HCT116 (cell line): Measurements from ENCODE around the gene TMEM235. TPM values are rescaled to one million over a fixed set of nuclear protein-coding genes. Genes with fewer than 3 reads are reported as not detected.

Experiments used
- ATAC-seq: fragments of 200-7000 bp; cut with Tn5 transposase; 2 replicates; pipeline ENCODE4 v1.9.1; 2020; ENCODE audit warnings: mild to moderate bottlenecking, moderate library complexity
- BruUV-seq: library from RNA; stranded (reverse); fragments of 400-500 nt; replicated peaks from 2 replicates; lab custom pipeline; 2021; lab: Mats Ljungman, UMichigan
- CTCF ChIA-PET: fragments of 300-600 bp; sonication (Branson Sonifier 250); formaldehyde crosslinking; loops from one replicate; lab custom pipeline; 2021; ENCODE audit warnings: antibody characterized with exemption; lab: Charles Lee
- POLR2A ChIA-PET: fragments of 300-600, 350-600 bp; sonication (Branson Sonifier 250); formaldehyde crosslinking; loops from one replicate; lab custom pipeline; 2021; ENCODE audit warnings: antibody characterized with exemption; lab: Charles Lee
- RAD21 ChIA-PET, 2 experiments: fragments of 300-600 bp; sonication (Branson Sonifier 250); formaldehyde crosslinking; loops; one replicate each; lab custom pipeline; 2023; ENCODE audit warnings: low total read pairs in 2 of 2; ENCODE audit not compliant: uncharacterized antibody in 2 of 2, unreplicated experiment in 2 of 2, low non-redundant PET in 1 of 2; lab: Charles Lee
- DNase-seq: peaks from one replicate; pipeline ENCODE4 v3.0.0-alpha.2; 2010; ENCODE audit warnings: low read depth, low spot score
- H2AFZ ChIP-seq: fragments of 200-600 bp; shearing (Covaris generic), sonication (generic); 2 replicates; pipeline ENCODE4 v1.6.1; 2017; ENCODE audit warnings: low read depth, mixed run types, mixed read lengths, antibody characterized with exemption, low read length; ENCODE audit not compliant: poor library complexity, severe bottlenecking
- H3K27ac ChIP-seq: 2 replicates; pipeline ENCODE4 v1.5.1; 2012; ENCODE audit warnings: low read depth, low read length
- H3K27me3 ChIP-seq: fragments of 200-600 bp; sonication (generic); 2 replicates; pipeline ENCODE4 v1.6.1; 2016; ENCODE audit warnings: mixed run types, low read length, mixed read lengths; ENCODE audit not compliant: insufficient read depth
- H3K36me3 ChIP-seq, 2 experiments: fragments of 200-500 bp in 1 of 2; fragments of 200-600 bp in 1 of 2; sonication (Bioruptor generic) in 1 of 2; sonication (generic) in 1 of 2; 2 replicates each; pipeline versions ENCODE4 v1.5.1 to v1.6.1; 2014 to 2016; ENCODE audit warnings: low read length in 2 of 2, inconsistent platforms in 1 of 2, mixed read lengths in 1 of 2, mixed run types in 1 of 2; ENCODE audit not compliant: insufficient read depth in 2 of 2, control insufficient read depth in 1 of 2
- H3K4me1 ChIP-seq, 2 experiments: fragments of 200-600 bp in 1 of 2; sonication (generic) in 1 of 2; 2 replicates each; pipeline versions ENCODE4 v1.5.1 to v1.6.1; 2012 to 2017; ENCODE audit warnings: low read length in 2 of 2, inconsistent platforms in 1 of 2, mild to moderate bottlenecking in 1 of 2, mixed read lengths in 1 of 2, mixed run types in 1 of 2, moderate library complexity in 1 of 2; ENCODE audit not compliant: insufficient read depth in 2 of 2, control insufficient read depth in 1 of 2
- H3K4me2 ChIP-seq: fragments of 200-600 bp; sonication (generic); 2 replicates; pipeline ENCODE4 v1.6.1; 2017; ENCODE audit warnings: mixed run types, low read length, mixed read lengths
- H3K4me3 ChIP-seq, 2 experiments: fragments of 200-600 bp in 1 of 2; sonication (generic) in 1 of 2; replicated peaks in 1 of 2; 2 replicates each; pipeline ENCODE4 v1.5.1; 2011 to 2016; ENCODE audit warnings: low read length in 2 of 2, control low read depth in 1 of 2, low read depth in 1 of 2, mild to moderate bottlenecking in 1 of 2, mixed read lengths in 1 of 2, mixed run types in 1 of 2
- H3K79me2 ChIP-seq: fragments of 200-600 bp; sonication (generic); 2 replicates; pipeline ENCODE4 v1.6.1; 2017; ENCODE audit warnings: mild to moderate bottlenecking, mixed run types, low read length, moderate library complexity, mixed read lengths; ENCODE audit not compliant: insufficient read depth
- H3K9ac ChIP-seq: fragments of 200-600 bp; sonication (generic); 2 replicates; pipeline ENCODE4 v1.6.1; 2016; ENCODE audit warnings: low read length, mixed read lengths
- H3K9me2 ChIP-seq: fragments of 200-600 bp; sonication (generic), shearing (Covaris generic); 2 replicates; pipeline ENCODE4 v1.6.1; 2017; ENCODE audit warnings: mixed run types, mild to moderate bottlenecking, moderate library complexity; ENCODE audit not compliant: insufficient read depth
- H3K9me3 ChIP-seq, 2 experiments: fragments of 200-500 bp in 1 of 2; fragments of 200-600 bp in 1 of 2; sonication (Bioruptor generic) in 1 of 2; sonication (generic) in 1 of 2; 2 replicates each; pipeline ENCODE4 v1.6.1; 2014 to 2017; ENCODE audit warnings: low read length in 2 of 2, mixed read lengths in 2 of 2, inconsistent platforms in 1 of 2, low read depth in 1 of 2, mild to moderate bottlenecking in 1 of 2, mixed run types in 1 of 2, moderate library complexity in 1 of 2; ENCODE audit not compliant: control insufficient read depth in 1 of 2, insufficient read depth in 1 of 2
- H4K20me1 ChIP-seq: fragments of 200-600 bp; sonication (generic), shearing (Covaris generic); 2 replicates; pipeline ENCODE4 v1.6.1; 2017; ENCODE audit warnings: mixed run types, mild to moderate bottlenecking, moderate library complexity; ENCODE audit not compliant: insufficient read depth
- CEBPB ChIP-seq: IDR thresholded peaks from 2 replicates; pipeline ENCODE4 v1.6.1; 2012; ENCODE audit warnings: low read depth
- EGR1 ChIP-seq: IDR thresholded peaks from 2 replicates; pipeline ENCODE4 v1.6.1; 2012; ENCODE audit warnings: low read depth
- FOSL1 ChIP-seq: IDR thresholded peaks from 2 replicates; pipeline ENCODE4 v1.6.1; 2012; ENCODE audit warnings: low read depth
- JUND ChIP-seq: IDR thresholded peaks from 2 replicates; pipeline ENCODE4 v1.6.1; 2012
- MAX ChIP-seq: IDR thresholded peaks from 2 replicates; pipeline ENCODE4 v1.6.1; 2012
- POLR2A ChIP-seq: IDR thresholded peaks from 2 replicates; pipeline ENCODE4 v1.7.0; 2011; ENCODE audit warnings: borderline replicate concordance; ENCODE audit not compliant: insufficient read depth, insufficient read length; ENCODE audit errors: extremely low read depth
- POLR2AphosphoS5 ChIP-seq: IDR thresholded peaks from 2 replicates; pipeline ENCODE4 v1.6.1; 2011; ENCODE audit warnings: mild to moderate bottlenecking, low read depth, low read length, moderate library complexity
- SIN3A ChIP-seq: IDR thresholded peaks from 2 replicates; pipeline ENCODE4 v1.6.1; 2012; ENCODE audit warnings: low read depth
- TCF7L2 ChIP-seq: IDR thresholded peaks from 2 replicates; pipeline ENCODE4 v1.7.0; 2011; ENCODE audit warnings: borderline replicate concordance, inconsistent platforms; ENCODE audit not compliant: insufficient read depth, insufficient read length; ENCODE audit errors: extremely low read depth
- ZBTB33 ChIP-seq: IDR thresholded peaks from 2 replicates; pipeline ENCODE4 v1.6.1; 2011; ENCODE audit warnings: mild to moderate bottlenecking, low read length, moderate library complexity; ENCODE audit not compliant: insufficient replicate concordance; ENCODE audit errors: extremely low read depth
- intact Hi-C: fragments of 100-400 bp; cut with micrococcal nuclease; formaldehyde crosslinking; loops from 2 replicates; pipeline ENCODE4 v1.10.0; 2022
- total RNA-seq: library from RNA; stranded (reverse); gene quantifications from one replicate; pipeline ENCODE4 v1.2.1, GENCODE V29; 2021; ENCODE audit not compliant: unreplicated experiment
- TF ChIP-seq, protein P1 (sequence below), 3 experiments: fragments of 200-600 bp in 1 of 3; sonication (generic) in 1 of 3; IDR thresholded peaks in 2 of 3; conservative IDR thresholded peaks in 1 of 3; 2 replicates each; pipeline ENCODE4 v1.5.1; 2012 to 2017; ENCODE audit warnings: low read depth in 2 of 3, low read length in 2 of 3, antibody characterized with exemption in 1 of 3, borderline replicate concordance in 1 of 3, control low read depth in 1 of 3, mild to moderate bottlenecking in 1 of 3, mixed read lengths in 1 of 3, mixed run types in 1 of 3, moderate library complexity in 1 of 3; ENCODE audit not compliant: insufficient read depth in 1 of 3
- TF ChIP-seq, protein P2 (sequence below): IDR thresholded peaks from 2 replicates; pipeline ENCODE4 v1.6.1; 2012; ENCODE audit warnings: low read depth

The TMEM235 gene
- total RNA-seq, 1 experiment from 2014 or later: not detected

DNA sequence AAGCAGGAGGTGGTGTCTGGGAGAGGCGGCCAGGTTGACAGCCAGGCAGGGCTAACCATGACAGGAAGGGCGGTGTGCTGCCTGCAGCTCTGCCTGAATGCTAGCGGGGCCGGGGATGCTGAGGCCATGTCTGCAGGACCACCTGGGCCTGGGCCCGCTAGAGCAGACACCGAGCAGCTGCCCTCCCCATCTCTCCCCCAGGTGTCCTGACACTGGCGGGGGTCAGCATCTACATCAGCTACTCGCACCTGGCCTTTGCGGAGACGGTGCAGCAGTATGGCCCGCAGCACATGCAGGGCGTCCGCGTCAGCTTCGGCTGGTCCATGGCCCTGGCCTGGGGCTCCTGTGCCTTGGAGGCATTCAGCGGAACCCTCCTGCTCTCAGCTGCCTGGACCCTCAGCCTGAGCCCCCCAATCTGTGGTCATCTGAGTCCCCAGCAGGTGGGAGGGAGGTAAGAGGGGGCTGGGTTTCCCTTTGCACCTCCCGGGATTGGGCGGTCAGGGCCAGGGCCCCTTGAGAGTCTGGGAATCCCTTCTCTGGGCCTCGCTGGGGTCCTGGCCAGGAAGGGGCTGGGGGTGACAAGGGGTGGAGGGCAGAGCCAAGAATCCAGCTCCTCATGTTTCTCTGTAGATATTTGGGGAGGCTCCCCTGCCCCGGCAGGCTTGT, 7.5 kb downstream of the TMEM235 start (continued):
- no peak for TF ChIP-seq TCF7L2

GRCh38 chr17:78239489-78239931, 8.1 kb downstream of the TMEM235 start:
- POLR2A ChIA-PET: no interaction called here
- no peaks in the 10 kb centered on the region for H3K27me3 ChIP-seq
- RAD21 ChIA-PET: no interaction called here
- no peaks in the 10 kb centered on the region for H3K79me2 ChIP-seq
- peaks cover 0 to 9% of the 10 kb centered on the region in 2 experiments; a peak in 1 of 4 replicates for H3K4me1 ChIP-seq
- no peaks in the 10 kb centered on the region for H4K20me1 ChIP-seq
- no peak overlapping the region for H3K27ac ChIP-seq
- H3K4me2 ChIP-seq: no peak overlapping the region
- intact Hi-C loops: no loop called here
- no peak overlapping the region for H3K9ac ChIP-seq
- H3K36me3 ChIP-seq: no peaks in the 10 kb centered on the region
- no peaks in the 10 kb centered on the region for H3K9me2 ChIP-seq
- TF ChIP-seq POLR2AphosphoS5: no peak
- TF ChIP-seq MAX: no peak
- no peak for TF ChIP-seq EGR1
- TF ChIP-seq TCF7L2: no peak
- TF ChIP-seq CEBPB: no peak
- TF ChIP-seq, protein P1, sequence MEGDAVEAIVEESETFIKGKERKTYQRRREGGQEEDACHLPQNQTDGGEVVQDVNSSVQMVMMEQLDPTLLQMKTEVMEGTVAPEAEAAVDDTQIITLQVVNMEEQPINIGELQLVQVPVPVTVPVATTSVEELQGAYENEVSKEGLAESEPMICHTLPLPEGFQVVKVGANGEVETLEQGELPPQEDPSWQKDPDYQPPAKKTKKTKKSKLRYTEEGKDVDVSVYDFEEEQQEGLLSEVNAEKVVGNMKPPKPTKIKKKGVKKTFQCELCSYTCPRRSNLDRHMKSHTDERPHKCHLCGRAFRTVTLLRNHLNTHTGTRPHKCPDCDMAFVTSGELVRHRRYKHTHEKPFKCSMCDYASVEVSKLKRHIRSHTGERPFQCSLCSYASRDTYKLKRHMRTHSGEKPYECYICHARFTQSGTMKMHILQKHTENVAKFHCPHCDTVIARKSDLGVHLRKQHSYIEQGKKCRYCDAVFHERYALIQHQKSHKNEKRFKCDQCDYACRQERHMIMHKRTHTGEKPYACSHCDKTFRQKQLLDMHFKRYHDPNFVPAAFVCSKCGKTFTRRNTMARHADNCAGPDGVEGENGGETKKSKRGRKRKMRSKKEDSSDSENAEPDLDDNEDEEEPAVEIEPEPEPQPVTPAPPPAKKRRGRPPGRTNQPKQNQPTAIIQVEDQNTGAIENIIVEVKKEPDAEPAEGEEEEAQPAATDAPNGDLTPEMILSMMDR (IDR thresholded peaks at IDR 0.05 in 2 of 3, conservative IDR thresholded peaks at IDR 0.05 in 1 of 3; ENCODE audit: borderline replicate concordance in 1 of 3, insufficient read depth in 1 of 3, low read depth in 2 of 3, low read length in 2 of 3): no peak
- TF ChIP-seq ZBTB33: no peak
- no peak for TF ChIP-seq SIN3A
- no peak for TF ChIP-seq JUND
- TF ChIP-seq, protein P2, sequence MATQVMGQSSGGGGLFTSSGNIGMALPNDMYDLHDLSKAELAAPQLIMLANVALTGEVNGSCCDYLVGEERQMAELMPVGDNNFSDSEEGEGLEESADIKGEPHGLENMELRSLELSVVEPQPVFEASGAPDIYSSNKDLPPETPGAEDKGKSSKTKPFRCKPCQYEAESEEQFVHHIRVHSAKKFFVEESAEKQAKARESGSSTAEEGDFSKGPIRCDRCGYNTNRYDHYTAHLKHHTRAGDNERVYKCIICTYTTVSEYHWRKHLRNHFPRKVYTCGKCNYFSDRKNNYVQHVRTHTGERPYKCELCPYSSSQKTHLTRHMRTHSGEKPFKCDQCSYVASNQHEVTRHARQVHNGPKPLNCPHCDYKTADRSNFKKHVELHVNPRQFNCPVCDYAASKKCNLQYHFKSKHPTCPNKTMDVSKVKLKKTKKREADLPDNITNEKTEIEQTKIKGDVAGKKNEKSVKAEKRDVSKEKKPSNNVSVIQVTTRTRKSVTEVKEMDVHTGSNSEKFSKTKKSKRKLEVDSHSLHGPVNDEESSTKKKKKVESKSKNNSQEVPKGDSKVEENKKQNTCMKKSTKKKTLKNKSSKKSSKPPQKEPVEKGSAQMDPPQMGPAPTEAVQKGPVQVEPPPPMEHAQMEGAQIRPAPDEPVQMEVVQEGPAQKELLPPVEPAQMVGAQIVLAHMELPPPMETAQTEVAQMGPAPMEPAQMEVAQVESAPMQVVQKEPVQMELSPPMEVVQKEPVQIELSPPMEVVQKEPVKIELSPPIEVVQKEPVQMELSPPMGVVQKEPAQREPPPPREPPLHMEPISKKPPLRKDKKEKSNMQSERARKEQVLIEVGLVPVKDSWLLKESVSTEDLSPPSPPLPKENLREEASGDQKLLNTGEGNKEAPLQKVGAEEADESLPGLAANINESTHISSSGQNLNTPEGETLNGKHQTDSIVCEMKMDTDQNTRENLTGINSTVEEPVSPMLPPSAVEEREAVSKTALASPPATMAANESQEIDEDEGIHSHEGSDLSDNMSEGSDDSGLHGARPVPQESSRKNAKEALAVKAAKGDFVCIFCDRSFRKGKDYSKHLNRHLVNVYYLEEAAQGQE: no peak
- no peak for TF ChIP-seq POLR2A
- no peak for TF ChIP-seq FOSL1
- H3K9me3 ChIP-seq: no peaks in the 10 kb centered on the region
- H2AFZ ChIP-seq: no peak overlapping the region
- no peak overlapping the region for H3K4me3 ChIP-seq
- DNase-seq: no peak
- ATAC-seq: no peak
- CTCF ChIA-PET: no interaction called here
- no TSS peak for BruUV-seq
